ENCODE data around the gene GRK5.

GRCh38 chr10:119348106-119348505 is 140.7 kb downstream of the GRK5 start:
- TF ChIP-seq POLR2AphosphoS5 (IDR thresholded peaks at IDR 0.05; ENCODE audit: low read depth, low read length), result no peak
- no peak for TF ChIP-seq CTCF (IDR thresholded peaks at IDR 0.05)
- TF ChIP-seq REST (IDR thresholded peaks at IDR 0.05; ENCODE audit: insufficient read depth in 1 of 2, low read depth in 2 of 2, low read length in 1 of 2), result no peak

Measured in Panc1 (cell line).